ENCODE data around the gene MAP4K4. TPM values are rescaled to one million over a fixed set of nuclear protein-coding genes. Genes with fewer than 3 reads are reported as not detected.
A peak's percentile ranks its signal among the peaks of the same experiment; 100 is the strongest.

MAP4K4 gene
- total RNA-seq, 1 experiment from 2014 or later, result 132 TPM

DNA sequence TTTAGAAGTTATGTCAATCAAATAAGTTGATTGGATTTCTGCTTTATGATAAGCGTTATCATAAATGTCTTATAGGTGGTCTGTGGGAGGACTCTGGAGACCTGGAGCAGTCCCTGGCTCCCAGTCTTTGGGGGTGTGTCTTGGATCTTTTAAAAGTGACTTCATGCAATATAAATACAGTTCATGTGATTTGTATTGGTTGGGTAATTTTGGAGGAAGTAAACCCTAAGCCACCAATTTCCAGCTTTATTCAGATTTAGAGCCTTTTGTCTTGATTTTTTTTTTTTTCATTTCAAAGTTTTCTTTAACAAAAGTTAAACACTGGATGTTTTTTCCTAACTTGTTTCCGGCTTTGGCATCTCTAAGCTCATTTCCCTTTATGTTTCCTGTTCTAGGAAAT, 68.8 kb downstream of the MAP4K4 start:
- no peak for TF ChIP-seq CTCF (conservative IDR thresholded peaks at IDR 0.05)
- no peak overlapping the region for H4K5ac ChIP-seq (ENCODE audit: insufficient read length, low read depth, low read length)
- H3K23me2 ChIP-seq (ENCODE audit: insufficient read length, low read depth, low read length, poor library complexity, severe bottlenecking), result no peaks in the 10 kb centered on the region
- H2BK20ac ChIP-seq (ENCODE audit: low read depth, low read length, poor library complexity, severe bottlenecking), result no peak overlapping the region
- peak overlapping the region; percentile 25 to 96 (median 68); a peak in 4 of 7 replicates for H3K27ac Mint-ChIP-seq
- H3K27ac ChIP-seq (ENCODE audit: insufficient read length, low read depth, low read length), result no peak overlapping the region
- no peak overlapping the region for H3T11ph ChIP-seq (ENCODE audit: low read length)
- no peak overlapping the region for H2AK5ac ChIP-seq (ENCODE audit: insufficient read length, low read length)
- H2BK5ac ChIP-seq (ENCODE audit: insufficient read length, low read length), result no peak overlapping the region
- no peak overlapping the region for H4K91ac ChIP-seq (ENCODE audit: insufficient read length, low read depth, low read length)
- H4K20me1 ChIP-seq (ENCODE audit: control insufficient read depth, insufficient read depth, insufficient read length), result no peaks in the 10 kb centered on the region
- H3K79me1 ChIP-seq (ENCODE audit: insufficient read depth, low read depth, low read length, poor library complexity, severe bottlenecking), result peaks cover 8% of the 10 kb centered on the region
- peaks cover 77 to 83% of the 10 kb centered on the region in 2 experiments for H3K4me1 Mint-ChIP-seq
- H3K36me3 Mint-ChIP-seq (ENCODE audit: insufficient read depth in 1 of 3, low read depth in 3 of 3), result no peaks in the 10 kb centered on the region
- H3K27me3 Mint-ChIP-seq (ENCODE audit: low read depth), result no peaks in the 10 kb centered on the region
- no peak overlapping the region for H3K9ac ChIP-seq (ENCODE audit: extremely low read depth, insufficient read length, low read length)
- DNase-seq, result no peak
- no peak overlapping the region for H3K4me2 ChIP-seq (ENCODE audit: insufficient read depth, insufficient read length, low read length)
- no peak overlapping the region for H3K23ac ChIP-seq (ENCODE audit: insufficient read length, low read depth, low read length)
- no peak overlapping the region for H3K18ac ChIP-seq (ENCODE audit: insufficient read length, low read depth, low read length)
- no peak overlapping the region for H3K14ac ChIP-seq (ENCODE audit: insufficient read depth, low read length)
- no peak overlapping the region for H2BK15ac ChIP-seq (ENCODE audit: low read depth, low read length)
- no peak overlapping the region for H2BK12ac ChIP-seq (ENCODE audit: insufficient read length, low read depth, low read length)
- H3K9me3 Mint-ChIP-seq, result no peaks in the 10 kb centered on the region
- no peak overlapping the region for H2AFZ ChIP-seq (ENCODE audit: low read length)
- no peak overlapping the region for H3K56ac ChIP-seq (ENCODE audit: insufficient read length, low read depth, low read length)
- H3K9me3 ChIP-seq (ENCODE audit: control insufficient read depth, low read depth, low read length), result no peaks in the 10 kb centered on the region
- no peaks in the 10 kb centered on the region for H3K27me3 ChIP-seq (ENCODE audit: insufficient read depth, low read length)
- peaks cover 25% of the 10 kb centered on the region; the same call in 1 of the 2 replicates for H3K79me2 ChIP-seq (ENCODE audit: insufficient read depth, low read length)
- no peak overlapping the region for H3K4me3 Mint-ChIP-seq
- H3K4ac ChIP-seq (ENCODE audit: low read depth, low read length), result no peak overlapping the region
- no CpG with 5 or more reads among the region's 2 CpGs for WGBS (ENCODE audit: extremely low coverage, insufficient read length, low lambda C conversion rate)
- peaks cover 10% of the 10 kb centered on the region; the same call in 1 of the 2 replicates for H3K4me1 ChIP-seq (ENCODE audit: insufficient read depth, low read length)
- no peak overlapping the region for H2BK120ac ChIP-seq (ENCODE audit: low read depth, low read length, poor library complexity, severe bottlenecking)
- H4K8ac ChIP-seq (replicated peaks; ENCODE audit: insufficient read length, low read depth, low read length), result no peak overlapping the region

Measured in H9 (cell line).